B cell (primary cell): ENCODE results near the gene CALML4. TPM values are rescaled to one million over a fixed set of nuclear protein-coding genes. Genes with fewer than 3 reads are reported as not detected.

Experiments
- ATAC-seq: fragments of 200-7000 bp; cut with Tn5 transposase; one replicate; pipeline ENCODE4 v1.10.0; 2021; ENCODE audit warnings: low read depth, mild to moderate bottlenecking, moderate number of reproducible peaks, moderate library complexity
- CTCF ChIA-PET: fragments of 350-600 bp; sonication (Branson Sonifier 250); formaldehyde crosslinking; loops from one replicate; lab custom pipeline; 2021; ENCODE audit warnings: antibody characterized with exemption, inconsistent platforms; lab: Charles Lee
- POLR2A ChIA-PET: fragments of 350-600 bp; sonication (Branson Sonifier 250); formaldehyde crosslinking; loops from one replicate; lab custom pipeline; 2021; ENCODE audit warnings: antibody characterized with exemption; lab: Charles Lee
- DNase-seq: peaks from one replicate; pipeline ENCODE4 v3.0.0; 2013
- H2AFZ ChIP-seq: 2 replicates; pipeline ENCODE4 v1.6.1; 2012; ENCODE audit warnings: mild to moderate bottlenecking, low read depth, low read length; ENCODE audit not compliant: insufficient read depth, poor library complexity, severe bottlenecking
- H3K27ac ChIP-seq, 2 donors: 1 replicate in 1 of 2; 2 replicates in 1 of 2; pipeline ENCODE4 v1.5.1; 2012 to 2013; ENCODE audit warnings: low read length in 2 of 2, mild to moderate bottlenecking in 2 of 2, moderate library complexity in 1 of 2
- H3K27me3 ChIP-seq, 4 experiments: fragments of 200-600 bp in 1 of 4; sonication (generic) in 1 of 4; replicated peaks in 1 of 4; 1 replicate in 2 of 4; 2 replicates in 2 of 4; pipeline versions ENCODE4 v1.6.1 to v1.7.0; 2013 to 2016; ENCODE audit warnings: low read length in 3 of 4, mild to moderate bottlenecking in 2 of 4, mixed read lengths in 1 of 4, moderate library complexity in 1 of 4; ENCODE audit not compliant: insufficient read depth in 4 of 4, control insufficient read depth in 3 of 4; ENCODE audit errors: control extremely low read depth in 1 of 4
- H3K36me3 ChIP-seq, 2 experiments: replicated peaks in 1 of 2; 1 replicate in 1 of 2; 2 replicates in 1 of 2; pipeline versions ENCODE4 v1.6.1 to v1.7.1; 2013; ENCODE audit warnings: low read length in 1 of 2; ENCODE audit not compliant: insufficient read depth in 2 of 2, control insufficient read depth in 1 of 2; ENCODE audit errors: control extremely low read depth in 1 of 2, extremely low read depth in 1 of 2
- H3K4me1 ChIP-seq, 2 donors: fragments of 200-600 bp in 1 of 2; sonication (generic) in 1 of 2; 1 replicate in 1 of 2; 2 replicates in 1 of 2; pipeline versions ENCODE4 v1.5.1 to v1.6.1; 2013 to 2017; ENCODE audit warnings: low read length in 2 of 2; ENCODE audit not compliant: control insufficient read depth in 2 of 2, insufficient read depth in 2 of 2
- H3K4me2 ChIP-seq: replicated peaks from 2 replicates; pipeline ENCODE3; 2012; ENCODE audit warnings: mild to moderate bottlenecking, low read depth, low read length; ENCODE audit not compliant: poor library complexity, severe bottlenecking
- H3K4me3 ChIP-seq, 5 experiments: fragments of 200-600 bp in 1 of 5; sonication (generic) in 1 of 5; 1 replicate in 3 of 5; 2 replicates in 2 of 5; pipeline versions ENCODE4 v1.5.1 to v1.7.0; 2011 to 2016; ENCODE audit warnings: low read length in 4 of 5, mild to moderate bottlenecking in 4 of 5, low read depth in 2 of 5, control low read depth in 1 of 5, moderate library complexity in 1 of 5; ENCODE audit not compliant: insufficient read depth in 1 of 5; ENCODE audit errors: control extremely low read depth in 1 of 5, extremely low read depth in 1 of 5
- H3K79me2 ChIP-seq: fragments of 200-600 bp; sonication (generic); one replicate; pipeline ENCODE4 v1.6.0; 2016; ENCODE audit warnings: low read length; ENCODE audit not compliant: control insufficient read depth, insufficient read depth
- H3K9ac ChIP-seq: fragments of 200-600 bp; sonication (generic); 2 replicates; pipeline ENCODE4 v1.6.1; 2017; ENCODE audit warnings: mild to moderate bottlenecking, low read length, moderate library complexity
- H3K9me3 ChIP-seq, 3 donors: one replicate each; pipeline versions ENCODE4 v1.6.1 to v1.7.1; 2013; ENCODE audit warnings: low read length in 2 of 3; ENCODE audit not compliant: control insufficient read depth in 2 of 3, insufficient read depth in 1 of 3; ENCODE audit errors: control extremely low read depth in 1 of 3
- H4K20me1 ChIP-seq: 2 replicates; pipeline ENCODE4 v1.6.0; 2012; ENCODE audit warnings: mild to moderate bottlenecking, low read length; ENCODE audit not compliant: insufficient read depth, control insufficient read depth, poor library complexity, severe bottlenecking
- H3K27ac Mint-ChIP-seq: one replicate; pipeline ENCODE4 v1.8.0; 2021; ENCODE audit warnings: mixed read lengths
- H3K27me3 Mint-ChIP-seq: one replicate; pipeline ENCODE4 v1.8.0; 2021; ENCODE audit warnings: mixed read lengths
- H3K4me1 Mint-ChIP-seq: one replicate; pipeline ENCODE4 v1.8.0; 2021; ENCODE audit warnings: mixed read lengths
- H3K4me3 Mint-ChIP-seq: one replicate; pipeline ENCODE4 v1.8.0; 2021; ENCODE audit warnings: mixed read lengths
- H3K9me3 Mint-ChIP-seq: one replicate; pipeline ENCODE4 v1.8.0; 2022; ENCODE audit warnings: mixed read lengths; ENCODE audit not compliant: insufficient read depth
- EZH2 ChIP-seq: IDR thresholded peaks from 2 replicates; pipeline ENCODE4 v1.6.1; 2012; ENCODE audit warnings: borderline replicate concordance, low read depth, mild to moderate bottlenecking, moderate library complexity, low read length; ENCODE audit not compliant: insufficient read depth, poor library complexity, severe bottlenecking
- WGBS: methylation state at CpG from one replicate; pipeline ENCODE4 v1.1.5; 2013; ENCODE audit warnings: missing lambda C conversion rate; ENCODE audit not compliant: insufficient coverage; 5-methylcytosine and 5-hydroxymethylcytosine counted together
- intact Hi-C: fragments of 100-400 bp; cut with micrococcal nuclease; formaldehyde crosslinking; loops from one replicate; pipeline ENCODE4 v1.10.0; 2022
- polyA plus RNA-seq: library from polyadenylated mRNA; depleted of rRNA; stranded (reverse); fragments of >200 nt; gene quantifications from 2 replicates; pipeline ENCODE4 v1.2.3, GENCODE V29; 2012
- total RNA-seq, 2 donors: library from RNA; stranded (reverse); fragments of 120-200 nt in 1 of 2; gene quantifications; 1 replicate in 1 of 2; 2 replicates in 1 of 2; pipeline versions ENCODE4 v1.2.3 to v1.2.4, GENCODE V29; 2013 to 2022
- TF ChIP-seq, protein P1 (sequence below): fragments of 200-600 bp; IDR thresholded peaks from one replicate; pipeline ENCODE4 v1.8.0; 2022; ENCODE audit warnings: antibody characterized with exemption, mild to moderate bottlenecking

Gene CALML4
- total and polyA plus RNA-seq, 2 donors (not counting 1 experiment from before 2014, with no cell fraction given) = 2.4 to 4.2 TPM

DNA sequence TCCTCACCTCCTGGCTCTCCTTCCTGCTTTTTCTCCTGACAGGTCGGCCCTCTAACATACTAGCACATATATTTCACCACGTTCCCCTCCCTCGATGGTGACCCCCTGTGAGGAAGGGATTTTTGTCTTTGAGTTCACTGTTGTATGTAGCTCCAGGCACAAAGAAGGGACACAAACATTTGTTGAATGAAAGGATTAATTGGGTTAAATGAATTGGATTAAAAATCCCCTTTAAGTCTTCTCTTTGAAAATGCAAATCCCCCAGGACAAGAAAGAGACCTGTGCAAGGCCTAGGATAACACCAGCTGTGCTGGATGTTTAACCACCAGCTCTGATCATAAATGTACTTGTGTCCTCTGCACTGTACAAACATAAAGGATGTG lies 3.3 kb downstream of the CALML4 start:
- H3K27ac Mint-ChIP-seq = no peak overlapping the region
- no peak overlapping the region for H3K4me2 ChIP-seq
- POLR2A ChIA-PET = no interaction called here
- intact Hi-C loops = no loop called here
- H3K4me1 ChIP-seq = peaks cover 0 to 7% of the 10 kb centered on the region in 2 donors
- H4K20me1 ChIP-seq = no peaks in the 10 kb centered on the region
- H3K4me3 Mint-ChIP-seq = no peak overlapping the region
- H3K27me3 Mint-ChIP-seq = no peaks in the 10 kb centered on the region
- H3K36me3 ChIP-seq = no peaks in the 10 kb centered on the region
- no peak overlapping the region for H3K9ac ChIP-seq
- no CpG with 5 or more reads among the region's 3 CpGs for WGBS
- H3K9me3 ChIP-seq = no peaks in the 10 kb centered on the region
- CTCF ChIA-PET = no interaction called here
- H3K9me3 Mint-ChIP-seq = no peaks in the 10 kb centered on the region
- peaks cover 4% of the 10 kb centered on the region for H3K4me1 Mint-ChIP-seq
- no peak overlapping the region for H2AFZ ChIP-seq
- no peaks in the 10 kb centered on the region for H3K27me3 ChIP-seq
- no peak for ATAC-seq
- no peak overlapping the region for H3K27ac ChIP-seq
- TF ChIP-seq, protein P1, sequence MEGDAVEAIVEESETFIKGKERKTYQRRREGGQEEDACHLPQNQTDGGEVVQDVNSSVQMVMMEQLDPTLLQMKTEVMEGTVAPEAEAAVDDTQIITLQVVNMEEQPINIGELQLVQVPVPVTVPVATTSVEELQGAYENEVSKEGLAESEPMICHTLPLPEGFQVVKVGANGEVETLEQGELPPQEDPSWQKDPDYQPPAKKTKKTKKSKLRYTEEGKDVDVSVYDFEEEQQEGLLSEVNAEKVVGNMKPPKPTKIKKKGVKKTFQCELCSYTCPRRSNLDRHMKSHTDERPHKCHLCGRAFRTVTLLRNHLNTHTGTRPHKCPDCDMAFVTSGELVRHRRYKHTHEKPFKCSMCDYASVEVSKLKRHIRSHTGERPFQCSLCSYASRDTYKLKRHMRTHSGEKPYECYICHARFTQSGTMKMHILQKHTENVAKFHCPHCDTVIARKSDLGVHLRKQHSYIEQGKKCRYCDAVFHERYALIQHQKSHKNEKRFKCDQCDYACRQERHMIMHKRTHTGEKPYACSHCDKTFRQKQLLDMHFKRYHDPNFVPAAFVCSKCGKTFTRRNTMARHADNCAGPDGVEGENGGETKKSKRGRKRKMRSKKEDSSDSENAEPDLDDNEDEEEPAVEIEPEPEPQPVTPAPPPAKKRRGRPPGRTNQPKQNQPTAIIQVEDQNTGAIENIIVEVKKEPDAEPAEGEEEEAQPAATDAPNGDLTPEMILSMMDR = no peak
- no peak for TF ChIP-seq EZH2
- no peaks in the 10 kb centered on the region for H3K79me2 ChIP-seq
- no peak overlapping the region for H3K4me3 ChIP-seq
- no peak for DNase-seq

DNA sequence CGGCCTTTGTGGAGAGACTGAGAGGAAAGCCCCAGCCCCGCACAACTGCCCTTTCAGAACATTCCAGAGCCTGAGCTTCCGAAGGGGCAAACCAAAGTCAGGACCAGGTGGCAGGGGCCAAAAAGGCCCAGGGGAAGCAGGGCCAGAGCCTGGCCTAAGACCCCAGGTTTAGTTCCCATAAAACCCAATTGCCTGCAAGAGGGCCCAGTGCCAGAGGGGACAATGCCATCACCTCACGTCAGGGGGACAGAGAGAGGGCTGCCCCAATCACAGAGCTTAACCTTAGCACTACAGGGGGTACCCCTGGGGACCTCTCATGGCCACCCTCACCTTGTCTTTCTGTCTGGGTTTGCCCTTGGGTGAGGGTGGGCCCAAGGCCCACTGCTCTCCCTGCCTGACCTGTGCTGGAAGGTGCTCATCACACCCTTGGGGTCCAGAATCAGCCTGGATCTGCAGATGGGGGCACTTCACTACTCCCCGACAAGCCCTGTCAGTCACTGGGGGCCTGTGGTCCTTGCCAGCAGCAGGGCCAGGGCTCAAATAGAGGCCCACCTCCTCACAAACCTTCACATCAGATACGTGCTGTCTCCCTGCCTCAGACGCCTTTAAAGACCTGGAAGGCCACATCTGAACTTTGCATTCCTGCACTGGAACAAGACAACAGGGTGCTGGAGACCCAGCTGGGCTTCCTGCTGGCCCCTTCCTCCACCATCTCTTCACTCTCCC lies 3.8 kb downstream of the CALML4 start:
- Histone ChIP-seq H3K36me3 (no peaks in the 10 kb centered on the region), H3K4me2 (no peak overlapping the region), H3K9ac (no peak overlapping the region), H3K9me3 (no peaks in the 10 kb centered on the region), H3K4me1 (peaks cover 0 to 7% of the 10 kb centered on the region in 2 donors), H4K20me1 (no peaks in the 10 kb centered on the region), H3K79me2 (no peaks in the 10 kb centered on the region), H3K27ac (no peak overlapping the region), H3K4me3 (no peak overlapping the region), H3K27me3 (no peaks in the 10 kb centered on the region), H2AFZ (no peak overlapping the region)
- WGBS = 97% methylated on average over 7 of the region's 7 CpGs
- Mint-ChIP-seq H3K27me3 (no peaks in the 10 kb centered on the region), H3K27ac (no peak overlapping the region), H3K4me1 (peaks cover 4% of the 10 kb centered on the region), H3K9me3 (no peaks in the 10 kb centered on the region), H3K4me3 (no peak overlapping the region)
- intact Hi-C loops = no loop called here
- ChIA-PET POLR2A (no interaction called here), CTCF (interaction anchor here (0.5 kb wide), 1 partner anchor 562 kb away, joined by 3 read pairs; no protein-coding TSS in a partner anchor)
- DNase-seq (no peak), ATAC-seq (no peak)
- TF ChIP-seq EZH2 = no peak
